Measurements from ENCODE around the gene CHST8.

Gene CHST8

DNA sequence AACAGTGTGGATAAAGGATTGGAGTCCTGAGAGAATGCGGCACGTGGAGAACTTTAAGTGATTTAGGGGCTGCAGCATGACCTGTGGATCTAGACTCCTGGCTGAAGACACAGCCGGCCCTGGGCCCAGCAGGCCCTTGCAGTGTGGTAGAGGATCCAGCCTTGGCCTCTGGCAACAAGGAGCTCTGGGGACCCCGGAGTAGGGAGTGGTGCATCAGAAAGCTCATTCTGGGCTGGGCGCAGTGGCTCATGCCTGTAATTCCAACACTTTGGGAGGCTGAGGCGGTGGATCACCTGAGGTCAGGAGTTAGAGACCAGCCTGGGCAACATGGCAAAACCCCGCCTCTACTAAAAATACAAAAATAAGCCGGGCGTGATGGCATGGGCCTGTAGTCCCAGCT is 76.0 kb downstream of the CHST8 start:
- Histone ChIP-seq H3K4me1 (no peaks in the 10 kb centered on the region), H4K20me1 (no peaks in the 10 kb centered on the region; a peak in 1 of 22 replicates), H3K27me3 (no peaks in the 10 kb centered on the region), H3K36me3 (no peaks in the 10 kb centered on the region), H3K9ac (no peak overlapping the region), H3K4me2 (no peak overlapping the region), H3K27ac (no peak overlapping the region), H3K4me3 (no peak overlapping the region), H3K9me3 (replicated peaks in 1 of 11) (no peaks in the 10 kb centered on the region)
- TF ChIP-seq Cebpa-rat (IDR thresholded peaks at IDR 0.05) = no peak

DNA sequence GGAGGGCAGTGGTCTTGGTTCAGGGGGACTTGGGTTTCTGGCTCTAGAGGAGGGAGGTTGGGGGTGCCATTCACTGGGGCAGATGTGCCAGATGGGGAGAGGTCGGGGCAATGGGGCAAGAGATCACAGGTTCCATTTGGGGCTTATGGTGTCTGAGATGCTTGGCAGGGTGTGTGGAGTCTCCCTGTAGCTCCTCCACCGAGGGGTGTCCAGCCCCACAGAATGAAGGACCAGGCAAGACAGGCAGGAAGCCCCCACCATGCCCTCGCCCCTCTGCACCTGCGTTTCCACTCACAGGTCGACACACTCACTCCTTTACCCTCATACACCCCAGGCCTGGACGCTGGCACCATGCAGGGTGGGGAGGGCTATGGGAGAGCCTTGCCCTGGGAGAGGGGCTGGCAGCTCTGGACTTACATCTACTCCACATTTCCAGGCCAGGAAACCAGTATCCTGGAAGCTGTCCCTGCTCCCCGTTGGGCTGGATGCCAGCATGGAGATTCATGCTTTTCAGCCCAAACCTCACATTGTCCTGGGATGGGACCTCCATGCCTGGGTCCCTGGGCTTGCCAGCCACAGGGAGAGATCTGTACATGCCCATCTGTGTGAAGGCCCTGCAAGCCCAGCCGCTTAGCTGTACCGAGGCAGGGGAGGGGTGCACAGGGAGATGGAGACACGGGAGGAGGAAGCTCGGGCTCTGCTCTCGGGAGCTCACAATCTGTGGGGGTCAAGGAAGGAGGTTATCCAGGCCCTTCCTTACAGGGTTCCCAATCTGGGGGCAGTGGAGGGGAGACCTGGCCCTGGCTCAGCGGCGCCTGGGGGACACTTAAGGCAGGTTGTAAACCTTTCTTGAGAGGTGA is 77.1 kb downstream of the CHST8 start:
- Histone ChIP-seq H3K4me2 (no peak overlapping the region), H3K9ac (no peak overlapping the region), H3K27ac (no peak overlapping the region), H4K20me1 (no peaks in the 10 kb centered on the region; a peak in 1 of 22 replicates), H3K36me3 (no peaks in the 10 kb centered on the region), H3K4me3 (no peak overlapping the region), H3K27me3 (no peaks in the 10 kb centered on the region), H3K9me3 (replicated peaks in 1 of 11) (no peaks in the 10 kb centered on the region), H3K4me1 (no peaks in the 10 kb centered on the region)
- TF ChIP-seq Cebpa-rat (IDR thresholded peaks at IDR 0.05) = no peak

GRCh38 chr19:33699754-33700407 is 78.1 kb downstream of the CHST8 start:
- H3K4me3 ChIP-seq = no peak overlapping the region
- no peak for TF ChIP-seq Cebpa-rat (IDR thresholded peaks at IDR 0.05)
- no peaks in the 10 kb centered on the region for H3K36me3 ChIP-seq
- H3K4me1 ChIP-seq = no peaks in the 10 kb centered on the region
- H3K4me2 ChIP-seq = no peak overlapping the region
- no peak overlapping the region for H3K9ac ChIP-seq
- H3K27ac ChIP-seq = no peak overlapping the region
- H4K20me1 ChIP-seq = no peaks in the 10 kb centered on the region; a peak in 1 of 22 replicates
- H3K27me3 ChIP-seq = no peaks in the 10 kb centered on the region
- H3K9me3 ChIP-seq (replicated peaks in 1 of 11) = no peaks in the 10 kb centered on the region

GRCh38 chr19:33700408-33701013 is 78.8 kb downstream of the CHST8 start:
- TF ChIP-seq Cebpa-rat (IDR thresholded peaks at IDR 0.05) = no peak
- H3K9ac ChIP-seq = no peak overlapping the region
- H4K20me1 ChIP-seq = no peaks in the 10 kb centered on the region; a peak in 1 of 22 replicates
- no peak overlapping the region for H3K27ac ChIP-seq
- no peaks in the 10 kb centered on the region for H3K9me3 ChIP-seq (replicated peaks in 1 of 11)
- no peaks in the 10 kb centered on the region for H3K36me3 ChIP-seq
- H3K4me2 ChIP-seq = no peak overlapping the region
- no peaks in the 10 kb centered on the region for H3K4me1 ChIP-seq
- no peaks in the 10 kb centered on the region for H3K27me3 ChIP-seq
- H3K4me3 ChIP-seq = no peak overlapping the region

DNA sequence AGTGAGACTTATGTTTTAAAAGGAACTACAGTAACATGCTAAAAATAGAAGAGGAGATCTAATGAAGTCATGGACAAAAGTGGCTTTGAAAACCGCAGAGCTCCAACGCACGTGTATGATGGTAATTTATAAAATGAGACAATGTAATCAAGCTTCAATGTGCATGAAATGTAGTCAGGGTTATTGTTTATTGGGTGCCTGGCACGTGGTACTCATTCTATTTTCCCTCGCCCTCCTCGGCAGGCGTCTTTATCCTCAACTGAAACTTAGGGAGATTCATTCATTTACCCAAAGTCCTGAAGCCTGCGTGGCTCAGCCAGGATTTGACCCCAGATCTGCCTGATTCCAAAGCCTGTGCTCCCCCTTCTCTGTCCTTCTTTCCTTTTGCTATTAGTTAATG is 79.8 kb downstream of the CHST8 start:
- Histone ChIP-seq H3K4me2 (no peak overlapping the region), H3K4me1 (no peaks in the 10 kb centered on the region), H3K9me3 (replicated peaks in 1 of 11) (no peaks in the 10 kb centered on the region), H3K4me3 (no peak overlapping the region), H3K36me3 (no peaks in the 10 kb centered on the region), H3K27ac (no peak overlapping the region), H3K27me3 (no peaks in the 10 kb centered on the region), H4K20me1 (no peaks in the 10 kb centered on the region; a peak in 1 of 22 replicates), H3K9ac (no peak overlapping the region)
- TF ChIP-seq Cebpa-rat (IDR thresholded peaks at IDR 0.05) = no peak

DNA sequence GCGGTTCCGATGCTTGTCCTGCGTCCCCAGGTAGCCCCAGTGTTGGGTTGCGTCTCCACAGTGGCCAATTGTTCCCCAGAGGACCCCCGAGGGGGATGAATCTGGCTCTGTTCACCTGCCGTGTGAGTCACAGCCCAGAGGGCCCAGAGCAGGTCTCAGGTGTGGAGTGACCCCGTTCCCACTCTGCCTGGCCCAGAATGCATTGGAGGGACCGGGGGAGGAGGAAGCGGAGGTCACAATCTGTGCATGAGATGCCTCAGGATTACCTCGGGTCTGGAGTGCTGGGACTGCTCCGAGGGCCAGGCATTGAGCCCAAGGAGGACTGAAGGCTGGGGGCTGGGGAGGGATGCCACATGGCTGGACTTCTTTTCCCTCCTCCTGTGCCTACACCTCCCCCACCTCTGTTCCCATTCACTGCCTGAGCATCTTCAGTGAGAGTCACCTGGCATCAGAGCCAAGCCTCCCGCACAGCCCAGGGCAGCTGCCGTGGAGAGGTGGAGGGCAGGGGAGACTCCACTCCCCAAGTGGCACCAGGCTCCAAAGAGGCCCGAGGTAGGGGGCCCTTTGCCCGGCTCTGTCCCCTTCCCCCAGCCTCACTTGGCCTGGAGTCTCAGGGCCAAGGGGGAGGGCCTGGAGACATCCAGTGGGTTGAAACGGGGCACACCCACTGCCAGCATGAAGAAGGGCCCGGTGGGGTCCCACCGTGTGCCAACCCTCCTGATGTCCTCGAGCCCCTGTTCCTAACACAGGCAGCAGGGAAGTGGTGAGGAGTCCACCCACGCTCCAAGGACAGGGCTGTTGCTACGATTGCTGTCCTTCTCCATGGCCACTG is 81.1 kb downstream of the CHST8 start:
- H3K36me3 ChIP-seq = no peaks in the 10 kb centered on the region
- H3K4me1 ChIP-seq = no peaks in the 10 kb centered on the region
- no peak overlapping the region for H3K4me2 ChIP-seq
- no peak overlapping the region for H3K4me3 ChIP-seq
- H3K9ac ChIP-seq = no peak overlapping the region
- H3K27ac ChIP-seq = no peak overlapping the region
- no peaks in the 10 kb centered on the region for H3K27me3 ChIP-seq
- TF ChIP-seq Cebpa-rat (IDR thresholded peaks at IDR 0.05) = no peak
- H4K20me1 ChIP-seq = no peaks in the 10 kb centered on the region; a peak in 1 of 22 replicates
- no peaks in the 10 kb centered on the region for H3K9me3 ChIP-seq (replicated peaks in 1 of 11)

DNA sequence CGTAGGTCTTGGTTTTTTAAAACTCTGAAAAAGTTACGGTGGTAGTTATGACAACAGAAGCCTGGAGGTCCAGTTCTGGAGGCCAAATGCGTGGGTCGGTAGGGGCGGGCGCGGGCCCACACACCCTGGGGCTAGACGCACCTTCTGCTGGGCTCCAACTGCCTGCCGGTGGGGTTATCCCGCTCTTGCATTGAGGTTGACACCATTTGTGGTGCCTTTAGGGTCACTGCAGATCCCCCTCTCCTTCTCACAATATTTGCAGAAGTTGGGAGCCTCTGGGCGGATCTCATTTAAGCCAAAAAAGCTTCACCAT is 81.6 kb downstream of the CHST8 start:
- H3K4me3 ChIP-seq = no peak overlapping the region
- H3K4me1 ChIP-seq = no peaks in the 10 kb centered on the region
- no peaks in the 10 kb centered on the region for H3K27me3 ChIP-seq
- TF ChIP-seq Cebpa-rat (IDR thresholded peaks at IDR 0.05) = no peak
- H3K27ac ChIP-seq = no peak overlapping the region
- H3K9ac ChIP-seq = no peak overlapping the region
- H4K20me1 ChIP-seq = no peaks in the 10 kb centered on the region; a peak in 1 of 22 replicates
- H3K9me3 ChIP-seq (replicated peaks in 1 of 11) = no peaks in the 10 kb centered on the region
- no peak overlapping the region for H3K4me2 ChIP-seq
- H3K36me3 ChIP-seq = no peaks in the 10 kb centered on the region

DNA sequence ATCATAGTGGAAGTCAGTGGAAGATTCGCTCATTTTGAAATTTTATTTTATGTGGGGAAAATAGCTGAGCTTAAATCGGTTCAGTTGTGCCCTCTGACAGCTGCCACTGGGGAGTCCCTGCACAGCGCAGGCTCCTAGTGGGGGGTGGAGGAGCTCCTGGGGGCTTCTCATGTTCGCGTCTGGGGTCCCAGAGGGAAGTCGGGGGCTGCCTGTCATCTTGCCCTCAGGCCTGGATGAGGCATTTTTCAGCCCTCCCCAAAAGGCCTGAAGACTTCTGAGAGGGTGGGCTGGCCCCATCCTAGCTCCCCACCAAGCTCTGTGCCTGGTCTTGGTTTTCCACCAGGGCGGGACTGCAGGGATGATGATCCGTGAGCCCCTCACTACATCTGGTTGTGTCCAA is 82.1 kb downstream of the CHST8 start:
- H3K4me1 ChIP-seq = no peaks in the 10 kb centered on the region
- no peak overlapping the region for H3K4me3 ChIP-seq
- H3K9ac ChIP-seq = no peak overlapping the region
- H3K36me3 ChIP-seq = no peaks in the 10 kb centered on the region
- no peaks in the 10 kb centered on the region for H3K27me3 ChIP-seq
- H3K27ac ChIP-seq = no peak overlapping the region
- no peak for TF ChIP-seq Cebpa-rat (IDR thresholded peaks at IDR 0.05)
- H3K9me3 ChIP-seq (replicated peaks in 1 of 11) = no peaks in the 10 kb centered on the region
- no peaks in the 10 kb centered on the region; a peak in 1 of 22 replicates for H4K20me1 ChIP-seq
- H3K4me2 ChIP-seq = no peak overlapping the region

- peaks cover 0 to 3% (median 0%) of the 10 kb centered on the region in 11 experiments; a peak in 2 of 22 replicates for H3K9me3 ChIP-seq (replicated peaks in 1 of 11)
- no peak overlapping the region for H3K4me2 ChIP-seq
- TF ChIP-seq Cebpa-rat (IDR thresholded peaks at IDR 0.05) = no peak
- no peaks in the 10 kb centered on the region for H3K27me3 ChIP-seq
- no peak overlapping the region for H3K27ac ChIP-seq
- H4K20me1 ChIP-seq = no peaks in the 10 kb centered on the region; a peak in 1 of 22 replicates
- H3K36me3 ChIP-seq = no peaks in the 10 kb centered on the region
- no peaks in the 10 kb centered on the region for H3K4me1 ChIP-seq
- no peak overlapping the region for H3K9ac ChIP-seq
- no peak overlapping the region for H3K4me3 ChIP-seq
Observed at GRCh38 chr19:33704271-33704670, 82.5 kb downstream of the CHST8 start.

All from BLaER1 treated with 17β-estradiol and CSF1 and Interleukin-3, amounts not matched to agents 10 nM and 100 nM (cell line).